HCT116 (cell line): Measurements from ENCODE around the gene GTPBP10. TPM values are rescaled to one million over a fixed set of nuclear protein-coding genes. Genes with fewer than 3 reads are reported as not detected.

ENCODE experiments used
- ATAC-seq: fragments of 200-7000 bp; cut with Tn5 transposase; 2 replicates; pipeline ENCODE4 v1.9.1; 2020; ENCODE audit warnings: mild to moderate bottlenecking, moderate library complexity
- BruUV-seq: library from RNA; stranded (reverse); fragments of 400-500 nt; replicated peaks from 2 replicates; lab custom pipeline; 2021; lab: Mats Ljungman, UMichigan
- CTCF ChIA-PET: fragments of 300-600 bp; sonication (Branson Sonifier 250); formaldehyde crosslinking; loops from one replicate; lab custom pipeline; 2021; ENCODE audit warnings: antibody characterized with exemption; lab: Charles Lee
- POLR2A ChIA-PET: fragments of 300-600, 350-600 bp; sonication (Branson Sonifier 250); formaldehyde crosslinking; loops from one replicate; lab custom pipeline; 2021; ENCODE audit warnings: antibody characterized with exemption; lab: Charles Lee
- RAD21 ChIA-PET, 2 experiments: fragments of 300-600 bp; sonication (Branson Sonifier 250); formaldehyde crosslinking; loops; one replicate each; lab custom pipeline; 2023; ENCODE audit warnings: low total read pairs in 2 of 2; ENCODE audit not compliant: uncharacterized antibody in 2 of 2, unreplicated experiment in 2 of 2, low non-redundant PET in 1 of 2; lab: Charles Lee
- DNase-seq: peaks from one replicate; pipeline ENCODE4 v3.0.0-alpha.2; 2010; ENCODE audit warnings: low read depth, low spot score
- H2AFZ ChIP-seq: fragments of 200-600 bp; shearing (Covaris generic), sonication (generic); 2 replicates; pipeline ENCODE4 v1.6.1; 2017; ENCODE audit warnings: low read depth, mixed run types, mixed read lengths, antibody characterized with exemption, low read length; ENCODE audit not compliant: poor library complexity, severe bottlenecking
- H3K27ac ChIP-seq: 2 replicates; pipeline ENCODE4 v1.5.1; 2012; ENCODE audit warnings: low read depth, low read length
- H3K27me3 ChIP-seq: fragments of 200-600 bp; sonication (generic); 2 replicates; pipeline ENCODE4 v1.6.1; 2016; ENCODE audit warnings: mixed run types, low read length, mixed read lengths; ENCODE audit not compliant: insufficient read depth
- H3K36me3 ChIP-seq, 2 experiments: fragments of 200-500 bp in 1 of 2; fragments of 200-600 bp in 1 of 2; sonication (Bioruptor generic) in 1 of 2; sonication (generic) in 1 of 2; 2 replicates each; pipeline versions ENCODE4 v1.5.1 to v1.6.1; 2014 to 2016; ENCODE audit warnings: low read length in 2 of 2, inconsistent platforms in 1 of 2, mixed read lengths in 1 of 2, mixed run types in 1 of 2; ENCODE audit not compliant: insufficient read depth in 2 of 2, control insufficient read depth in 1 of 2
- H3K4me1 ChIP-seq, 2 experiments: fragments of 200-600 bp in 1 of 2; sonication (generic) in 1 of 2; 2 replicates each; pipeline versions ENCODE4 v1.5.1 to v1.6.1; 2012 to 2017; ENCODE audit warnings: low read length in 2 of 2, inconsistent platforms in 1 of 2, mild to moderate bottlenecking in 1 of 2, mixed read lengths in 1 of 2, mixed run types in 1 of 2, moderate library complexity in 1 of 2; ENCODE audit not compliant: insufficient read depth in 2 of 2, control insufficient read depth in 1 of 2
- H3K4me2 ChIP-seq: fragments of 200-600 bp; sonication (generic); 2 replicates; pipeline ENCODE4 v1.6.1; 2017; ENCODE audit warnings: mixed run types, low read length, mixed read lengths
- H3K4me3 ChIP-seq, 2 experiments: fragments of 200-600 bp in 1 of 2; sonication (generic) in 1 of 2; replicated peaks in 1 of 2; 2 replicates each; pipeline ENCODE4 v1.5.1; 2011 to 2016; ENCODE audit warnings: low read length in 2 of 2, control low read depth in 1 of 2, low read depth in 1 of 2, mild to moderate bottlenecking in 1 of 2, mixed read lengths in 1 of 2, mixed run types in 1 of 2
- H3K79me2 ChIP-seq: fragments of 200-600 bp; sonication (generic); 2 replicates; pipeline ENCODE4 v1.6.1; 2017; ENCODE audit warnings: mild to moderate bottlenecking, mixed run types, low read length, moderate library complexity, mixed read lengths; ENCODE audit not compliant: insufficient read depth
- H3K9ac ChIP-seq: fragments of 200-600 bp; sonication (generic); 2 replicates; pipeline ENCODE4 v1.6.1; 2016; ENCODE audit warnings: low read length, mixed read lengths
- H3K9me2 ChIP-seq: fragments of 200-600 bp; sonication (generic), shearing (Covaris generic); 2 replicates; pipeline ENCODE4 v1.6.1; 2017; ENCODE audit warnings: mixed run types, mild to moderate bottlenecking, moderate library complexity; ENCODE audit not compliant: insufficient read depth
- H3K9me3 ChIP-seq, 2 experiments: fragments of 200-500 bp in 1 of 2; fragments of 200-600 bp in 1 of 2; sonication (Bioruptor generic) in 1 of 2; sonication (generic) in 1 of 2; 2 replicates each; pipeline ENCODE4 v1.6.1; 2014 to 2017; ENCODE audit warnings: low read length in 2 of 2, mixed read lengths in 2 of 2, inconsistent platforms in 1 of 2, low read depth in 1 of 2, mild to moderate bottlenecking in 1 of 2, mixed run types in 1 of 2, moderate library complexity in 1 of 2; ENCODE audit not compliant: control insufficient read depth in 1 of 2, insufficient read depth in 1 of 2
- H4K20me1 ChIP-seq: fragments of 200-600 bp; sonication (generic), shearing (Covaris generic); 2 replicates; pipeline ENCODE4 v1.6.1; 2017; ENCODE audit warnings: mixed run types, mild to moderate bottlenecking, moderate library complexity; ENCODE audit not compliant: insufficient read depth
- CBX3 ChIP-seq: IDR thresholded peaks from 2 replicates; pipeline ENCODE4 v1.6.1; 2012; ENCODE audit warnings: low read depth
- CEBPB ChIP-seq: IDR thresholded peaks from 2 replicates; pipeline ENCODE4 v1.6.1; 2012; ENCODE audit warnings: low read depth
- ELF1 ChIP-seq: IDR thresholded peaks from 2 replicates; pipeline ENCODE4 v1.6.1; 2012; ENCODE audit warnings: low read depth, borderline replicate concordance
- EZH2phosphoT487 ChIP-seq: fragments of 200-600 bp; IDR thresholded peaks from 2 replicates; pipeline ENCODE4 v1.6.1; 2018; ENCODE audit warnings: antibody characterized with exemption, borderline replicate concordance
- FOSL1 ChIP-seq: IDR thresholded peaks from 2 replicates; pipeline ENCODE4 v1.6.1; 2012; ENCODE audit warnings: low read depth
- JUND ChIP-seq: IDR thresholded peaks from 2 replicates; pipeline ENCODE4 v1.6.1; 2012
- POLR2A ChIP-seq: IDR thresholded peaks from 2 replicates; pipeline ENCODE4 v1.7.0; 2011; ENCODE audit warnings: borderline replicate concordance; ENCODE audit not compliant: insufficient read depth, insufficient read length; ENCODE audit errors: extremely low read depth
- POLR2AphosphoS5 ChIP-seq: IDR thresholded peaks from 2 replicates; pipeline ENCODE4 v1.6.1; 2011; ENCODE audit warnings: mild to moderate bottlenecking, low read depth, low read length, moderate library complexity
- RAD21 ChIP-seq: IDR thresholded peaks from 2 replicates; pipeline ENCODE4 v1.6.1; 2012; ENCODE audit warnings: low read depth, mild to moderate bottlenecking
- SIN3A ChIP-seq: IDR thresholded peaks from 2 replicates; pipeline ENCODE4 v1.6.1; 2012; ENCODE audit warnings: low read depth
- SRF ChIP-seq: IDR thresholded peaks from 2 replicates; pipeline ENCODE4 v1.6.1; 2012; ENCODE audit warnings: low read depth
- TCF7L2 ChIP-seq: IDR thresholded peaks from 2 replicates; pipeline ENCODE4 v1.7.0; 2011; ENCODE audit warnings: borderline replicate concordance, inconsistent platforms; ENCODE audit not compliant: insufficient read depth, insufficient read length; ENCODE audit errors: extremely low read depth
- YY1 ChIP-seq: IDR thresholded peaks from 2 replicates; pipeline ENCODE4 v1.6.1; 2011; ENCODE audit warnings: low read length, low read depth, moderate library complexity, mild to moderate bottlenecking; ENCODE audit not compliant: insufficient replicate concordance; ENCODE audit errors: extremely low read depth
- ZNF274 ChIP-seq: fragments of 200-500 bp; sonication (Bioruptor generic); IDR thresholded peaks from 2 replicates; pipeline ENCODE4 v1.6.1; 2014; ENCODE audit warnings: mild to moderate bottlenecking, low read depth, low read length, inconsistent platforms
- intact Hi-C: fragments of 100-400 bp; cut with micrococcal nuclease; formaldehyde crosslinking; loops from 2 replicates; pipeline ENCODE4 v1.10.0; 2022
- total RNA-seq: library from RNA; stranded (reverse); gene quantifications from one replicate; pipeline ENCODE4 v1.2.1, GENCODE V29; 2021; ENCODE audit not compliant: unreplicated experiment
- TF ChIP-seq, protein P1 (sequence below), 3 experiments: fragments of 200-600 bp in 1 of 3; sonication (generic) in 1 of 3; IDR thresholded peaks in 2 of 3; conservative IDR thresholded peaks in 1 of 3; 2 replicates each; pipeline ENCODE4 v1.5.1; 2012 to 2017; ENCODE audit warnings: low read depth in 2 of 3, low read length in 2 of 3, antibody characterized with exemption in 1 of 3, borderline replicate concordance in 1 of 3, control low read depth in 1 of 3, mild to moderate bottlenecking in 1 of 3, mixed read lengths in 1 of 3, mixed run types in 1 of 3, moderate library complexity in 1 of 3; ENCODE audit not compliant: insufficient read depth in 1 of 3
- TF ChIP-seq, protein P2 (sequence below): IDR thresholded peaks from 2 replicates; pipeline ENCODE4 v1.6.1; 2011; ENCODE audit warnings: mild to moderate bottlenecking, low read length, moderate library complexity; ENCODE audit not compliant: insufficient replicate concordance; ENCODE audit errors: extremely low read depth
- TF ChIP-seq, protein P3 (sequence below): IDR thresholded peaks from 2 replicates; pipeline ENCODE4 v1.6.1; 2012

The GTPBP10 gene
- total RNA-seq, 1 experiment from 2014 or later, result 36.7 TPM

DNA sequence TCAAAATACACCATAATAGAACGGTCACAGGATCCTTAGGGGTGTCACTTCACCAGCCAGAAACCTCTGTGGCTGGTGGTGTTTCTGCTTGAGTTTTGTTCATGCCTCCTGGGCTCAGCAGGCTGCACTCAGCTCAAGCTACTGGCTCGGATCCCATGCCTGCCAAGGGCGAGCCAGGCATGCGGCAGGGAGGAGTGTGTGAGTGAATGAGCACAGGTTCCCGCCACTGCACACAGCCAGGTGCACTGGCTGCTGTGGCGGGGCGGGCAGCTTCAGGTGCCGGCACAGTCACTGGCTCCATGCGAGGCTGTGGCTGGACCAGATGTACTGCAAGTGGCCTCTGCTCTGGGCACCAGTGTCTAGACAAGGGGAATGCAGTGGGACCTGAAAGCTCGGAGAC is 86.2 kb downstream of the GTPBP10 start:
- Histone ChIP-seq H2AFZ (no peak overlapping the region), H3K9me3 (no peaks in the 10 kb centered on the region), H3K4me2 (no peak overlapping the region), H3K9me2 (no peaks in the 10 kb centered on the region), H3K27me3 (no peaks in the 10 kb centered on the region), H3K4me1 (no peaks in the 10 kb centered on the region), H3K9ac (no peak overlapping the region), H4K20me1 (no peaks in the 10 kb centered on the region), H3K79me2 (no peaks in the 10 kb centered on the region), H3K27ac (no peak overlapping the region)
- ATAC-seq, result no peak
- no TSS peak for BruUV-seq
- POLR2A ChIA-PET, result no interaction called here
- RAD21 ChIA-PET, result no interaction called here
- TF ChIP-seq YY1, result no peak
- TF ChIP-seq, protein P1, sequence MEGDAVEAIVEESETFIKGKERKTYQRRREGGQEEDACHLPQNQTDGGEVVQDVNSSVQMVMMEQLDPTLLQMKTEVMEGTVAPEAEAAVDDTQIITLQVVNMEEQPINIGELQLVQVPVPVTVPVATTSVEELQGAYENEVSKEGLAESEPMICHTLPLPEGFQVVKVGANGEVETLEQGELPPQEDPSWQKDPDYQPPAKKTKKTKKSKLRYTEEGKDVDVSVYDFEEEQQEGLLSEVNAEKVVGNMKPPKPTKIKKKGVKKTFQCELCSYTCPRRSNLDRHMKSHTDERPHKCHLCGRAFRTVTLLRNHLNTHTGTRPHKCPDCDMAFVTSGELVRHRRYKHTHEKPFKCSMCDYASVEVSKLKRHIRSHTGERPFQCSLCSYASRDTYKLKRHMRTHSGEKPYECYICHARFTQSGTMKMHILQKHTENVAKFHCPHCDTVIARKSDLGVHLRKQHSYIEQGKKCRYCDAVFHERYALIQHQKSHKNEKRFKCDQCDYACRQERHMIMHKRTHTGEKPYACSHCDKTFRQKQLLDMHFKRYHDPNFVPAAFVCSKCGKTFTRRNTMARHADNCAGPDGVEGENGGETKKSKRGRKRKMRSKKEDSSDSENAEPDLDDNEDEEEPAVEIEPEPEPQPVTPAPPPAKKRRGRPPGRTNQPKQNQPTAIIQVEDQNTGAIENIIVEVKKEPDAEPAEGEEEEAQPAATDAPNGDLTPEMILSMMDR (IDR thresholded peaks at IDR 0.05 in 2 of 3, conservative IDR thresholded peaks at IDR 0.05 in 1 of 3; ENCODE audit: borderline replicate concordance in 1 of 3, insufficient read depth in 1 of 3, low read depth in 2 of 3, low read length in 2 of 3), result no peak
- no peak for TF ChIP-seq SIN3A
- TF ChIP-seq CEBPB, result no peak
- no peak for TF ChIP-seq TCF7L2
- no peak for TF ChIP-seq JUND
- TF ChIP-seq, all 23 proteins: peak for 0
- no peak for DNase-seq
- CTCF ChIA-PET, result interaction anchor here (0.7 kb wide), 1 partner anchor 279 kb away, joined by 3 read pairs; the partner anchor contains the start of gene STEAP1
- intact Hi-C loops, result no loop called here
- no peak overlapping the region for H3K4me3 ChIP-seq
- no peaks in the 10 kb centered on the region for H3K36me3 ChIP-seq

DNA sequence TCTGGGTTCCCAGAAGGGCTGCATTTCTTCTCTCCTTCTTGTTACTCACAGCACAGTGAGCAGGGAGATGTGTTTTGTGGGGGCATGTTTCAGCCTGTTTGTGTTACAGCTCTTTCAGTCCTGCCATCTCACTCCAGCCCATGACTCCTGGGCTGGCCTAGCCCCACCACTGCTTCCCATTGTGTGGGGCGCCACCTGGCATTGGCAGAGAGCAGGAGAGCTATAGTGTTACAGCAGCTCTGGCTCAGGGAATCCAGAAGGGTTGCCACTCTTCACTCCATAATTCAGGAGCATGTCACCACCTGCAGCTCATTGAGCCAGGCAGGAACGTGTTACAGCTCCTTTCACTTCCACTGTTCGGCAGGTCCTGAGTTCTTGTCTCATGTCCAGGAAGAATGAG is 86.7 kb downstream of the GTPBP10 start:
- POLR2A ChIA-PET, result no interaction called here
- RAD21 ChIA-PET, result no interaction called here
- Histone ChIP-seq H3K4me3 (no peak overlapping the region), H3K27me3 (no peaks in the 10 kb centered on the region), H3K79me2 (no peaks in the 10 kb centered on the region), H3K4me2 (no peak overlapping the region), H2AFZ (no peak overlapping the region), H3K9me2 (no peaks in the 10 kb centered on the region), H3K9ac (no peak overlapping the region), H3K4me1 (no peaks in the 10 kb centered on the region), H4K20me1 (no peaks in the 10 kb centered on the region), H3K36me3 (no peaks in the 10 kb centered on the region), H3K9me3 (no peaks in the 10 kb centered on the region), H3K27ac (no peak overlapping the region)
- CTCF ChIA-PET, result interaction anchor here (0.7 kb wide), 1 partner anchor 279 kb away, joined by 3 read pairs; the partner anchor contains the start of gene STEAP1
- no peak for ATAC-seq
- intact Hi-C loops, result no loop called here
- no TSS peak for BruUV-seq
- no peak for DNase-seq
- TF ChIP-seq ZNF274, result no peak
- TF ChIP-seq, protein P2, sequence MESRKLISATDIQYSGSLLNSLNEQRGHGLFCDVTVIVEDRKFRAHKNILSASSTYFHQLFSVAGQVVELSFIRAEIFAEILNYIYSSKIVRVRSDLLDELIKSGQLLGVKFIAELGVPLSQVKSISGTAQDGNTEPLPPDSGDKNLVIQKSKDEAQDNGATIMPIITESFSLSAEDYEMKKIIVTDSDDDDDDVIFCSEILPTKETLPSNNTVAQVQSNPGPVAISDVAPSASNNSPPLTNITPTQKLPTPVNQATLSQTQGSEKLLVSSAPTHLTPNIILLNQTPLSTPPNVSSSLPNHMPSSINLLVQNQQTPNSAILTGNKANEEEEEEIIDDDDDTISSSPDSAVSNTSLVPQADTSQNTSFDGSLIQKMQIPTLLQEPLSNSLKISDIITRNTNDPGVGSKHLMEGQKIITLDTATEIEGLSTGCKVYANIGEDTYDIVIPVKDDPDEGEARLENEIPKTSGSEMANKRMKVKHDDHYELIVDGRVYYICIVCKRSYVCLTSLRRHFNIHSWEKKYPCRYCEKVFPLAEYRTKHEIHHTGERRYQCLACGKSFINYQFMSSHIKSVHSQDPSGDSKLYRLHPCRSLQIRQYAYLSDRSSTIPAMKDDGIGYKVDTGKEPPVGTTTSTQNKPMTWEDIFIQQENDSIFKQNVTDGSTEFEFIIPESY, result no peak
- TF ChIP-seq POLR2AphosphoS5, result no peak
- TF ChIP-seq SRF, result no peak
- TF ChIP-seq, protein P3, sequence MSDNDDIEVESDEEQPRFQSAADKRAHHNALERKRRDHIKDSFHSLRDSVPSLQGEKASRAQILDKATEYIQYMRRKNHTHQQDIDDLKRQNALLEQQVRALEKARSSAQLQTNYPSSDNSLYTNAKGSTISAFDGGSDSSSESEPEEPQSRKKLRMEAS, result no peak
- TF ChIP-seq TCF7L2, result no peak
- no peak for TF ChIP-seq POLR2A
- TF ChIP-seq YY1, result no peak
- no peak for TF ChIP-seq CEBPB
- no peak for TF ChIP-seq ELF1
- no peak for TF ChIP-seq CBX3
- TF ChIP-seq EZH2phosphoT487, result no peak
- no peak for TF ChIP-seq FOSL1
- no peak for TF ChIP-seq RAD21
